ENCODE data around the gene RGL2.

GRCh38 chr6:33243476-33243875 lies 55.3 kb downstream of the RGL2 start:
- TF ChIP-seq TEAD2 (CRISPR knock-in tag; IDR thresholded peaks at IDR 0.05) (no peak), POLR2AphosphoS5 (IDR thresholded peaks at IDR 0.05; ENCODE audit: low read depth, low read length) (no peak)

All from HepG2 (cell line).